A549 treated with dexamethasone at 1 μM for 4 hours (cell line): ENCODE data around the gene SCGB1D2. TPM values are rescaled to one million over a fixed set of nuclear protein-coding genes. Genes with fewer than 3 reads are reported as not detected.

ENCODE experiments used
- total RNA-seq: library from RNA; stranded (reverse); fragments of 200-300 nt; extraction: Qiagen RNA extraction; gene quantifications from 5 replicates; pipeline ENCODE4 v1.2.3, GENCODE V29; 2022

Gene SCGB1D2
- total RNA-seq = not detected in 5 replicates

DNA sequence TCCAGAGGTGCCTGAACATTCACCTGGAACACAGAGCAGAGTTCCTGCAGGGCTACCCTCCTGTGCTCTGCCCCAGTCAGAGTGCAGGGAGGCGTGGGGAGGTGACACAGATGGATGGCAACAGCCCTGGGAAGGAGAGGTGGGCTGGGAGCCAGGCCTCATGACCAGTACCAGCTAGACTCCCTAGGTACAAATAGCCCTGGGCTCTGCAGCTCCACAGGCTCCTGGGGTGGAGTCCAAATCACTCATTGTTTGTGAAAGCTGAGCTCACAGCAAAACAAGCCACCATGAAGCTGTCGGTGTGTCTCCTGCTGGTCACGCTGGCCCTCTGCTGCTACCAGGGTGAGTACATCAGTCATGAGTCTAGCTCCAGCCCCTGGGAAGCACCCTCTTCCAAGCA is at the start of gene SCGB1D2:
SCGB1D2 (plus strand) TSS at position 219 of the 400 bp plus-strand sequence; CDS start at position 288, 69 bp downstream.

DNA sequence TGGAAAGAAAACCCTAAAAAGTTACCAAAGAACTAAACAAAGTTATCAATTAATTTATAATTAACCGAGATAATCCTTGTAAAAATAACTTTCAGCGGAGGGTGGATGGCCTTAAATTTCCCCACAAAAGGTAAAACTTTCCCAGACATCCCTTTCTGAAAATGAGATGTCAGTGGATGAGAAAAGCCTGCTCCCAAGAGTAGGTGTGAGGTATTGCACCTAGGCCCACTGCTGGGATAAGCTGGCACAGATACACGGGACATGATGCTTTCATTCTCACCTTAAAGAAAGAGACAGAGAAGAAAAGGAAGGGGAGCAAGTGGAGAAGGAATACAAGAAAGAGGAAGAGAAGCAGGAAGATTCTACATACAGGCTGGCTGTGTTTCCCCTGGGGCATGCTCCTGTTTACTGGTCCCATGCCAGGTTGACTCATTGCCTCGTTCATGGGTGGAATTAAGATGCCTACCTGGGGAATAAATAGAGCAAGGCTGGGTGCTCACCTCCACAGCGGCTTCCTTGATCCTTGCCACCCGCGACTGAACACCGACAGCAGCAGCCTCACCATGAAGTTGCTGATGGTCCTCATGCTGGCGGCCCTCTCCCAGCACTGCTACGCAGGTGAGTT is 27.7 kb downstream of the SCGB1D2 start, which contains the start of gene SCGB2A2:
SCGB2A2 (plus strand) TSS at position 505 of the 625 bp plus-strand sequence; CDS start at position 564, 59 bp downstream.

Other genes starting within 250 kb of the SCGB1D2 start
- gene INCENP, start 118.2 kb upstream of the SCGB1D2 start, total RNA-seq = 42.4 to 64.7 TPM (median 60.5 TPM) in 5 replicates
- not detected in 5 replicates for gene SCGB1D1, start 52.0 kb upstream of the SCGB1D2 start, total RNA-seq
- not detected in 5 replicates for gene SCGB2A1, start 33.6 kb upstream of the SCGB1D2 start, total RNA-seq
- not detected in 5 replicates for gene SCGB2A2, start 27.9 kb downstream of the SCGB1D2 start, total RNA-seq
- gene SCGB1D4, start 56.8 kb downstream of the SCGB1D2 start, total RNA-seq = not detected in 5 replicates
- gene ASRGL1, start 95.2 kb downstream of the SCGB1D2 start, total RNA-seq = 9.9 to 14.3 TPM (median 14.1 TPM) in 5 replicates
- gene SCGB1A1, start 176.8 kb downstream of the SCGB1D2 start, total RNA-seq = 0.27 to 0.32 TPM in 2 of 5 replicates, not detected in the others